ENCODE results near the gene DENND1A.

DNA sequence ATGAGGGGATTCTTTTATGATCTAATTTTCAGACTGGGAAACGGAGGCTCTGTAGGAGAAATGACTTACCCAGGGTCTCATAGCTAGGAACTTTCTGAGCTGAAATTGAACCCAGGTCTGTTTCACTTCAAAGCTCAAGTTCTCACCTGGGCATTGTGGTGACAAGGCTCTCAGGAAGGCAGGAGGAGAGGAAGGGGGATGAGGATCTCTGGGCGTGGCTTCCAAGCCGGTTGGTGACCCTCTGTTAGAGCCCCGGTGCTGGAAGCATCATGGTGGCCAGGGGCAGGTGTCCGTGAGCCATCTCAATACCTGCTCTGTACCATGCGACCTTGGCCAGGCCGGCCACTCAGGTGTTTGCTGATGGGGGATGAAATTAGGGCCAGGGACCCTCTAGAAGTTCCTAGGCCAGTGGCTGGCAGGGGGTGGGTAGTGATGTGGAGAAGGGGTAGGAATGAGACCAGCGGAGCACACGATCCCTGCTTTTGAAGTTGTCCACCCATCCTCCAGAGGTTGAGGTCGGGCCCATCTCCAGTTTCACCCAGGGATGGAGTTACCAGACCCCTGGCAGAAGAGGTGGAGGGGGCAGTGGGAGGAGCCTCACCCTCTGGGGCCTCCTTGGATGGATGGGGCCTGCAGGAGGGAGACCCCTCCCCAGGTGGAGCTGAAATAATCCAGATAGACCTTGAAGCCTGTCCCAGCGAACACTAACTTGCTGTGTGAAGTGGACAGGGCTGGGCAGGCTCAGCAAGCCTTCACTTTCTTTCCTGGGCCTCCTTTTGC is 568.0 kb downstream of the DENND1A start:
- TF ChIP-seq, protein P1, sequence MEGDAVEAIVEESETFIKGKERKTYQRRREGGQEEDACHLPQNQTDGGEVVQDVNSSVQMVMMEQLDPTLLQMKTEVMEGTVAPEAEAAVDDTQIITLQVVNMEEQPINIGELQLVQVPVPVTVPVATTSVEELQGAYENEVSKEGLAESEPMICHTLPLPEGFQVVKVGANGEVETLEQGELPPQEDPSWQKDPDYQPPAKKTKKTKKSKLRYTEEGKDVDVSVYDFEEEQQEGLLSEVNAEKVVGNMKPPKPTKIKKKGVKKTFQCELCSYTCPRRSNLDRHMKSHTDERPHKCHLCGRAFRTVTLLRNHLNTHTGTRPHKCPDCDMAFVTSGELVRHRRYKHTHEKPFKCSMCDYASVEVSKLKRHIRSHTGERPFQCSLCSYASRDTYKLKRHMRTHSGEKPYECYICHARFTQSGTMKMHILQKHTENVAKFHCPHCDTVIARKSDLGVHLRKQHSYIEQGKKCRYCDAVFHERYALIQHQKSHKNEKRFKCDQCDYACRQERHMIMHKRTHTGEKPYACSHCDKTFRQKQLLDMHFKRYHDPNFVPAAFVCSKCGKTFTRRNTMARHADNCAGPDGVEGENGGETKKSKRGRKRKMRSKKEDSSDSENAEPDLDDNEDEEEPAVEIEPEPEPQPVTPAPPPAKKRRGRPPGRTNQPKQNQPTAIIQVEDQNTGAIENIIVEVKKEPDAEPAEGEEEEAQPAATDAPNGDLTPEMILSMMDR (IDR thresholded peaks at IDR 0.05), result no peak
- TF ChIP-seq EZH2 (IDR thresholded peaks at IDR 0.05), result no peak
